Esophagus squamous epithelium (tissue), 5 donors: Measurements from ENCODE around the gene C5orf22. TPM values are rescaled to one million over a fixed set of nuclear protein-coding genes. Genes with fewer than 3 reads are reported as not detected.

Source experiments
- DNase-seq: peaks from one replicate; lab custom pipeline; 2025; lab: John Stamatoyannopoulos, UW
- H3K27ac ChIP-seq, 4 donors: fragments of 200-600 bp; sonication (generic); one replicate each; pipeline ENCODE4 v1.5.1; 2016 to 2019; ENCODE audit warnings: mild to moderate bottlenecking in 1 of 4
- H3K27me3 ChIP-seq, 4 donors: fragments of 200-600 bp; sonication (generic); 1 replicate in 3 of 4; 2 replicates in 1 of 4; pipeline versions ENCODE4 v1.5.1 to v1.6.0; 2017 to 2021; ENCODE audit warnings: antibody characterized with exemption in 1 of 4
- H3K36me3 ChIP-seq, 3 donors: fragments of 200-600 bp; sonication (generic); one replicate each; pipeline ENCODE4 v1.5.1; 2016 to 2019
- H3K4me1 ChIP-seq, 3 donors: fragments of 200-600 bp; sonication (generic); one replicate each; pipeline ENCODE4 v1.5.1; 2017 to 2019
- H3K4me3 ChIP-seq, 4 donors: fragments of 200-600 bp; sonication (generic); 1 replicate in 3 of 4; 2 replicates in 1 of 4; pipeline ENCODE4 v1.5.1; 2016 to 2019; ENCODE audit warnings: mild to moderate bottlenecking in 2 of 4, moderate library complexity in 1 of 4
- H3K9me3 ChIP-seq, 3 donors: fragments of 200-600 bp; sonication (generic); one replicate each; pipeline ENCODE4 v1.5.1; 2016 to 2019
- CTCF ChIP-seq, 6 experiments: fragments of 450-650 bp in 4 of 6; fragments of 200-600 bp in 2 of 6; sonication (generic) in 2 of 6; IDR thresholded peaks; one replicate each; pipeline ENCODE4 v1.5.1; 2016 to 2019; ENCODE audit warnings: antibody characterized with exemption in 6 of 6, mild to moderate bottlenecking in 4 of 6, moderate library complexity in 4 of 6
- POLR2A ChIP-seq, 4 donors: fragments of 450-650 bp; IDR thresholded peaks; one replicate each; pipeline ENCODE4 v1.6.1; 2017; ENCODE audit warnings: antibody characterized with exemption in 4 of 4, mild to moderate bottlenecking in 4 of 4, moderate library complexity in 3 of 4
- WGBS, 2 donors: methylation state at CpG; one replicate each; pipeline ENCODE4 v1.1.5; 2018; 5-methylcytosine and 5-hydroxymethylcytosine counted together
- intact Hi-C: fragments of 100-400 bp; cut with DNase I; formaldehyde crosslinking; loops from one replicate; pipeline ENCODE4 v1.15.0; 2022
- total RNA-seq, 4 donors: library from RNA; depleted of rRNA; stranded (reverse); fragments of >200 nt; gene quantifications; one replicate each; pipeline ENCODE4 v1.1.0, GENCODE V29; 2016
- donor health status: DM: yes; HTN: yes; CAD: no.

The C5orf22 gene
- total RNA-seq, 4 donors from 2014 or later, result 11.0 to 19.8 (median 13.5) TPM

DNA sequence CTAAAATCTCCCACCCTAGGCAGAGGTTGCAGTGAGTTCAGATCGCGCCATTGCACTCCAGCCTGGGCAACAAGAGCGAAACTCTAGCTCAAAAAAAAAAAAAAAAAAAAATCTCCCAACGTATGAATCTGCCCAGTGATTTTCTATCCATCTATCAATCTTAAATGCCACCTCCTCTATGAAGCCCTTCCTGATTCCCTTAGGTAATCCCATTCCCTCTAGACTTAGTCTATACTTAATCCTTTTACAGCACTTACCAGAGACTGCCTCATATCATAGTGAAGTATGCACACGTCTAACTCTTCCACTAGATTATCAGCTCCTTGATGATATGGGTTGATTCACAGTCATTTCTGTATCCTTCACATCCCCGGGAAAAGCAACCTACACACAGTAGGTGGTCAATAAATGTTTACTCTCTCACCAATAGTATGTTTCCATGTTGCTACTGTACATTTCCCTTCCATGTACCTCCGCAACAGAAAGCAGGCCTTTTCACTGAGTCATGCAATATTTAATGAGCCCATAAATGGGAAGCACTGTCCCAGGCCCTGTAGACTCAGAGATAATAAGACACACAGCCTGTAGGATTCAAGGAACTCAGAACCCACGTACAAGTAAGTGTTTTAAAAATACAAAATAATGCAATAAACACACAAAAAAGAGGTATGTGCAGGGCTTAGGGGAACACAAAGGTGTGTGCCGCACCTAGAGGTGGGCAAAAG is 1.4 kb upstream of the C5orf22 start:
- H3K4me1 ChIP-seq, result peaks cover 19 to 36% (median 24%) of the 10 kb centered on the region in 3 donors
- no peaks in the 10 kb centered on the region for H3K27me3 ChIP-seq
- intact Hi-C loops, result no loop called here
- WGBS, 2 donors, result 69 to 78% methylated on average over 9 of the region's 9 CpGs
- peak overlapping the region; percentile 76 to 95 (median 80) for H3K4me3 ChIP-seq
- DNase-seq, result no peak
- H3K9me3 ChIP-seq, result no peaks in the 10 kb centered on the region
- peaks cover 11 to 53% (median 29%) of the 10 kb centered on the region in 3 donors for H3K36me3 ChIP-seq
- H3K27ac ChIP-seq, result peak overlapping the region in 1 of 4 donors; percentile 74
- TF ChIP-seq CTCF (IDR thresholded peaks at IDR 0.05), result no peak
- TF ChIP-seq POLR2A (IDR thresholded peaks at IDR 0.05), result no peak

- intact Hi-C loops, result no loop called here
Measured at GRCh38 chr5:31531543-31531887, 586 bp upstream of the C5orf22 start.

DNA sequence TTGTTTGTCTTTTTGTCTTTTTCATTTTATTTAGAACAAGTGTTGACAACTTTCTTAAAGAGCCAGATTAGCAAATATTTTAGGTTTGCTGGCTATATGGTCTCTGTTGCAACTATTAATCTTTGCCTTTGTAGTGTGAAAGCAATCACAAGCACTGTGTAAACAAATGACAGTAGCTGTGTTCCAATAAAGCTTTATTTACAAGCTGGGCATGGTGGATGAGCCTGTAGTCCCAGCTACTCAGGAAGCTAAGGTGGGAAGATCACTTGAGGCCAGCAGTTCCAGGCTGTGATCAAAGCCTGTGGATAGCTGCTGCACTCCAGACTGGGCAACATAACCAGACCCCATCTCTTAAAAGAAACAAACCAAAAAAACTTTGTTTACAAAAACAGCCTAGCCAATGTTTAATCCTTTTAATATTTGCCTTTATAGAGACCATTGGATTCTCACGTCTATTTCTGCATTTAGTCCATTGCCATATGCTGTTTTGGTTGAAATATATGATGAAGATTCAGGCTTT is 2.5 kb downstream of the C5orf22 start:
- Histone ChIP-seq H3K27me3 (no peaks in the 10 kb centered on the region), H3K36me3 (peaks cover 0 to 55% (median 18%) of the 10 kb centered on the region in 3 donors), H3K4me3 (no peak overlapping the region), H3K9me3 (no peaks in the 10 kb centered on the region), H3K4me1 (peaks cover 19 to 36% (median 24%) of the 10 kb centered on the region in 3 donors), H3K27ac (no peak overlapping the region)
- 76 to 81% methylated on average over 1 of the region's 1 CpG for WGBS, 2 donors
- intact Hi-C loops, result no loop called here
- TF ChIP-seq CTCF (IDR thresholded peaks at IDR 0.05), result no peak
- no peak for TF ChIP-seq POLR2A (IDR thresholded peaks at IDR 0.05)
- DNase-seq, result no peak

More at GRCh38 chr5:31531543-31531887, 586 bp upstream of the C5orf22 start:
- peak overlapping the region; percentile 74 to 85 (median 84) for H3K27ac ChIP-seq
- H3K4me1 ChIP-seq, result peaks cover 19 to 36% (median 24%) of the 10 kb centered on the region in 3 donors
- H3K4me3 ChIP-seq, result peak overlapping the region; percentile 76 to 95 (median 80)
- peaks cover 12 to 53% (median 21%) of the 10 kb centered on the region in 3 donors for H3K36me3 ChIP-seq
- H3K27me3 ChIP-seq, result no peaks in the 10 kb centered on the region
- 0 to 2% methylated on average over 8 to 13 of the region's 13 CpGs for WGBS, 2 donors
- TF ChIP-seq CTCF (IDR thresholded peaks at IDR 0.05), result no peak
- TF ChIP-seq POLR2A (IDR thresholded peaks at IDR 0.05), result no peak
- no peak for DNase-seq
- no peaks in the 10 kb centered on the region for H3K9me3 ChIP-seq

GRCh38 chr5:31536873-31537272 is 4.8 kb downstream of the C5orf22 start:
- H3K9me3 ChIP-seq, result no peaks in the 10 kb centered on the region
- H3K4me1 ChIP-seq, result peaks cover 11 to 18% (median 14%) of the 10 kb centered on the region in 3 donors
- H3K36me3 ChIP-seq, result peaks cover 6 to 77% (median 27%) of the 10 kb centered on the region in 3 donors
- intact Hi-C loops, result no loop called here
- no peak overlapping the region for H3K27ac ChIP-seq
- no peaks in the 10 kb centered on the region for H3K27me3 ChIP-seq
- DNase-seq, result no peak
- H3K4me3 ChIP-seq, result no peak overlapping the region
- TF ChIP-seq CTCF (IDR thresholded peaks at IDR 0.05), result no peak
- TF ChIP-seq POLR2A (IDR thresholded peaks at IDR 0.05), result no peak
- 87% methylated on average over 3 of the region's 3 CpGs for WGBS, 2 donors

DNA sequence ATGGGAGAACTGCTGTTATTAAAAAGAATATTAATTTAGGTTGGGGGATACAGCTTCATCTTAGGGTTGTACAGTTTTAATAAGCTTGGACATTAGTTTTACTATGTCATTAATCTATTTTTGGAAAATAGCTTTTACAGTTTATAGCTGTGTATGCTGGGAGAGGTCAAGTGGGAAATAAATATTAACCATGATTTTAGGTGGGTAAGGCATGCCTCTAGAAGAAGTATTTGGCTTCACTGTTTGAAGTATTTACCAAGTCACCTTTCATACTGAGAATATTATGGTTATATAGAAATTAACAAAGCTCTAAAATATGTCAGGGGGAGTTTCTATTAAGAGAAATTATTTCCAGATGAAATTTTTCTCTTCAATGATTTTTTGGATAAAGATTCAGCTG is 5.2 kb downstream of the C5orf22 start:
- Histone ChIP-seq H3K27ac (no peak overlapping the region), H3K9me3 (no peaks in the 10 kb centered on the region), H3K4me1 (peaks cover 11 to 18% (median 14%) of the 10 kb centered on the region in 3 donors), H3K4me3 (no peak overlapping the region), H3K36me3 (peaks cover 6 to 82% (median 27%) of the 10 kb centered on the region in 3 donors), H3K27me3 (no peaks in the 10 kb centered on the region)
- TF ChIP-seq CTCF (IDR thresholded peaks at IDR 0.05), result no peak
- intact Hi-C loops, result no loop called here
- no peak for DNase-seq
